ENCODE data around the gene GNL2. TPM values are rescaled to one million over a fixed set of nuclear protein-coding genes. Genes with fewer than 3 reads are reported as not detected.

Gene GNL2
- total and polyA plus RNA-seq, 10 of the 15 experiments (the other 5 are each of a cell fraction or from before 2014, with no cell fraction given) = 64.2 to 167 (median 88.2) TPM

DNA sequence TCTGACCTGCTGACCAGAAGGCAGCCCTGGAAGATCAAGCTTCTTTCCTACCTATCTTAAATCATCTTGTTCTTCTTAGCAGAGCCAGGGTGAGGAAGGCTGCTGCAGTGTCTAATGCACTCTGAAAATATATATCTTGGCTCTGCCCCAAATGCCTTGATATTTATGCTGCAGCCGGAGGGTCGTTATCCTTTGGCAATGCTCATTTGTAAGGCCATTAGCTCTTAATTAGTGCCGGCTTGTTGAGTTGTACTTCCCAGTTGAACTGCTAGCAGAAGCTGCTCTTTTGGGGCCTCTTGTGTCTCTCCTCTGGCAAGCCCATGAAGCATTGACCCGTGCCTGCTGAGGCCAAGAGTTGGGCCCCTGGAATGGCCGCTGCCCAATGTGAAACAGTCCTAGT is 4.2 kb upstream of the GNL2 start:
- POLR2A ChIA-PET = no interaction called here
- no TSS peak for BruUV-seq (replicated peaks)
- Histone ChIP-seq H3K9me3 (replicated peaks; ENCODE audit: control insufficient read depth, insufficient read depth, low read length) (no peaks in the 10 kb centered on the region), H4K20me1 (ENCODE audit: control insufficient read depth, insufficient read depth) (no peaks in the 10 kb centered on the region), H2AFZ (ENCODE audit: control insufficient read depth, low read depth, low read length) (no peak overlapping the region), H3K4me1 (ENCODE audit: control insufficient read depth, insufficient read depth, low read length) (no peaks in the 10 kb centered on the region), H3K4me3 (no peak overlapping the region), H3K27ac (ENCODE audit: control insufficient read depth, insufficient read depth) (no peak overlapping the region), H3K9ac (ENCODE audit: control insufficient read depth, insufficient read depth, low read length) (no peak overlapping the region), H3K79me2 (ENCODE audit: control insufficient read depth, insufficient read depth, low read length) (peaks cover 8% of the 10 kb centered on the region), H3K36me3 (ENCODE audit: control insufficient read depth in 2 of 2, insufficient read depth in 2 of 2, low read length in 1 of 2) (no peaks in the 10 kb centered on the region), H3K4me2 (ENCODE audit: control insufficient read depth, insufficient read depth) (no peak overlapping the region), H3K27me3 (replicated peaks in 1 of 2; ENCODE audit: control insufficient read depth in 2 of 2, insufficient read depth in 2 of 2, low read length in 1 of 2) (no peaks in the 10 kb centered on the region)
- in situ Hi-C loops (cut with MboI) = loop anchor here (25.0 kb wide), 1 partner anchor 387 kb away; the partner anchor contains the start of gene SF3A3
- RAD21 ChIA-PET (ENCODE audit: unreplicated experiment) = interaction anchor here (1.6 to 7.9 kb wide), 2 partner anchors 83 to 89 kb away, joined by 3 to 105 read pairs; no protein-coding TSS in a partner anchor
- DNase-seq (ENCODE audit: low read depth, low spot score) (no peak), FAIRE-seq (no peak), ATAC-seq (no peak)
- WGBS (ENCODE audit: insufficient coverage, insufficient replicate concordance, low lambda C conversion rate, missing lambda C conversion rate) = 62% methylated on average over 5 of the region's 5 CpGs
- TF ChIP-seq ZSCAN29 (IDR thresholded peaks at IDR 0.05) (no peak), PAX8 (IDR thresholded peaks at IDR 0.05) (no peak), MEF2B (IDR thresholded peaks at IDR 0.05; ENCODE audit: partially characterized antibody, poor library complexity, severe bottlenecking) (no peak), RUNX3 (IDR thresholded peaks at IDR 0.05; ENCODE audit: low read length) (no peak), CEBPB (IDR thresholded peaks at IDR 0.05; ENCODE audit: borderline replicate concordance in 1 of 2, low read depth in 2 of 2, low read length in 2 of 2) (no peak), SP1 (IDR thresholded peaks at IDR 0.05; ENCODE audit: low read depth, low read length) (no peak), PML (IDR thresholded peaks at IDR 0.05; ENCODE audit: low read length) (no peak), SMAD5 (IDR thresholded peaks at IDR 0.05; ENCODE audit: low read depth) (no peak)
- TF ChIP-seq, protein P1, sequence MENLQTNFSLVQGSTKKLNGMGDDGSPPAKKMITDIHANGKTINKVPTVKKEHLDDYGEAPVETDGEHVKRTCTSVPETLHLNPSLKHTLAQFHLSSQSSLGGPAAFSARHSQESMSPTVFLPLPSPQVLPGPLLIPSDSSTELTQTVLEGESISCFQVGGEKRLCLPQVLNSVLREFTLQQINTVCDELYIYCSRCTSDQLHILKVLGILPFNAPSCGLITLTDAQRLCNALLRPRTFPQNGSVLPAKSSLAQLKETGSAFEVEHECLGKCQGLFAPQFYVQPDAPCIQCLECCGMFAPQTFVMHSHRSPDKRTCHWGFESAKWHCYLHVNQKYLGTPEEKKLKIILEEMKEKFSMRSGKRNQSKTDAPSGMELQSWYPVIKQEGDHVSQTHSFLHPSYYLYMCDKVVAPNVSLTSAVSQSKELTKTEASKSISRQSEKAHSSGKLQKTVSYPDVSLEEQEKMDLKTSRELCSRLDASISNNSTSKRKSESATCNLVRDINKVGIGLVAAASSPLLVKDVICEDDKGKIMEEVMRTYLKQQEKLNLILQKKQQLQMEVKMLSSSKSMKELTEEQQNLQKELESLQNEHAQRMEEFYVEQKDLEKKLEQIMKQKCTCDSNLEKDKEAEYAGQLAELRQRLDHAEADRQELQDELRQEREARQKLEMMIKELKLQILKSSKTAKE (IDR thresholded peaks at IDR 0.05; ENCODE audit: low read depth, poor library complexity, severe bottlenecking) = no peak
- SMC1A ChIA-PET (ENCODE audit: uncharacterized antibody, unreplicated experiment) = interaction anchor here (14.3 kb wide), 1 partner anchor 80 kb away, joined by 245 read pairs; no protein-coding TSS in a partner anchor
- intact Hi-C loops (cut with micrococcal nuclease; ENCODE audit: unreplicated experiment) = loop anchor here (5.0 kb wide), 1 partner anchor 128 kb away; the partner anchor contains the start of gene ZC3H12A
- CTCF ChIA-PET = interaction anchor here (1.1 to 17.5 kb wide), 2 partner anchors 83 to 94 kb away, joined by 3 to 521 read pairs; partner anchors contain the start of gene CDCA8
